ENCODE measurements around the gene CX3CL1. TPM values are rescaled to one million over a fixed set of nuclear protein-coding genes. Genes with fewer than 3 reads are reported as not detected.
A peak's percentile ranks its signal among the peaks of the same experiment; 100 is the strongest.

CX3CL1 gene
- total and polyA plus RNA-seq, 2 of the 13 experiments (the other 11 are each of a cell fraction or from before 2014, with no cell fraction given): 57.3 to 60.8 TPM

DNA sequence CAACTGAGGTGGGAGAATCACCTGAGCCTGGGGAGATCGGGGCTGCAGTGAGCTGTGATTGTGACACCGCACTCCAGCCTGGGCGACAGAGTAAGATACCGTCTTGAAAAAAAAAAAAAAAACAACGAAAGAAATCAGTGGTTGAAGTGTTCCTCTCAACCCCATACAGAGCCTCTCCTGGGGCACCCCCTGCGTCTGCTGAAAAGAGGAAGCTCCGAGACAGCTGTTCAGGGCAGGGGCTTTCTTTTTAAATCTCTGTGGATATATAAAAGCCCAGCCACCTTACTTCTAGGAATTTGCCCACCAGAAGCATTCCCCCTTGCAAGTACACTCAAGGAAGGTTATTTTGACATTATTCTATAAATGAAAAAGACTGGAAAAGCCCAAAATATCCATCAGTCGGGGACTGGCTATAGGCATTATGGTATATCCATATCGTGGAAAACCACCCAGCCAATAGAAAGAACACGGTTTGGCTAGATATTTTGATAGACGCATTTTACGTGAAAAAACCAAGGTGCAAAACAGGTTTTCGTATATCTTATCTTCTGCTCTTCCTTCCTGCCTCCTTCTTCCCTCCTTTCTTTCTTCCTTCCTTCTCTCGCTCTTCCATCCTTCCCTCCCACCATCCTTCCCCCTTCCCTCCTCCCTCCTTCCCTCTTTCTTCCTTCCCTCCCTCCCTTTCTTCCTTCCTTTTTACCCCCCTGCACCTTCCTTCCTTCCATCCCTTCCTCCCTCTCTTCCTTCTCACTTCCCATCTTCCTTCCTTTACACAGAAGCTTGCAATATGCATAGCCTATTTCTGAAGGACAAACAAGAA lies 22.9 kb upstream of the CX3CL1 start:
- intact Hi-C loops (cut with micrococcal nuclease; ENCODE audit: unreplicated experiment): no loop called here
- Histone ChIP-seq H3K9me3 (ENCODE audit: low read length) (no peaks in the 10 kb centered on the region), H3K4me2 (ENCODE audit: low read depth, low read length) (no peak overlapping the region), H4K20me1 (ENCODE audit: insufficient read depth, low read length) (no peaks in the 10 kb centered on the region), H3K27ac (ENCODE audit: extremely low read length, insufficient read depth, low read length) (no peak overlapping the region), H3K9ac (ENCODE audit: insufficient read depth, low read depth, low read length) (no peak overlapping the region), H3K36me3 (replicated peaks in 1 of 2; ENCODE audit: control insufficient read depth in 1 of 2, insufficient read depth in 2 of 2, low read length in 2 of 2) (no peaks in the 10 kb centered on the region), H3K4me1 (ENCODE audit: insufficient read depth, low read length) (peaks cover 18% of the 10 kb centered on the region), H3K27me3 (ENCODE audit: control insufficient read depth in 1 of 2, insufficient read depth in 2 of 2, low read length in 2 of 2) (peaks cover 0 to 4% of the 10 kb centered on the region in 2 experiments; a peak in 3 of 5 replicates), H3K4me3 (replicated peaks in 1 of 3; ENCODE audit: insufficient read depth in 1 of 3, low read depth in 2 of 3, low read length in 3 of 3) (no peak overlapping the region), H3K79me2 (ENCODE audit: insufficient read depth, low read length) (no peaks in the 10 kb centered on the region), H2AFZ (ENCODE audit: low read length) (no peak overlapping the region)
- ChIA-PET POLR2A (no interaction called here), CTCF (ENCODE audit: low intra/inter-chr PET ratio, low total read pairs) (no interaction called here)
- FAIRE-seq (no peak), DNase-seq (ENCODE audit: low spot score) (no peak), ATAC-seq (no peak)
- in situ Hi-C loops (cut with HindIII; ENCODE audit: extremely low pct_ligation_motif_present, low pct_unique_long_range_greater_than_20kb): no loop called here
- BruUV-seq (replicated peaks): no TSS peak
- 50% methylated on average over 14 of the region's 14 CpGs for WGBS (ENCODE audit: low lambda C conversion rate)
- TF ChIP-seq, protein P1, sequence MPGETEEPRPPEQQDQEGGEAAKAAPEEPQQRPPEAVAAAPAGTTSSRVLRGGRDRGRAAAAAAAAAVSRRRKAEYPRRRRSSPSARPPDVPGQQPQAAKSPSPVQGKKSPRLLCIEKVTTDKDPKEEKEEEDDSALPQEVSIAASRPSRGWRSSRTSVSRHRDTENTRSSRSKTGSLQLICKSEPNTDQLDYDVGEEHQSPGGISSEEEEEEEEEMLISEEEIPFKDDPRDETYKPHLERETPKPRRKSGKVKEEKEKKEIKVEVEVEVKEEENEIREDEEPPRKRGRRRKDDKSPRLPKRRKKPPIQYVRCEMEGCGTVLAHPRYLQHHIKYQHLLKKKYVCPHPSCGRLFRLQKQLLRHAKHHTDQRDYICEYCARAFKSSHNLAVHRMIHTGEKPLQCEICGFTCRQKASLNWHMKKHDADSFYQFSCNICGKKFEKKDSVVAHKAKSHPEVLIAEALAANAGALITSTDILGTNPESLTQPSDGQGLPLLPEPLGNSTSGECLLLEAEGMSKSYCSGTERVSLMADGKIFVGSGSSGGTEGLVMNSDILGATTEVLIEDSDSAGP (CRISPR knock-in tag; IDR thresholded peaks at IDR 0.05; ENCODE audit: borderline replicate concordance): no peak
- 0 out of 2 replicates have a peak, but pooled peaks have one; percentile 71 for TF ChIP-seq SOX6 (IDR thresholded peaks at IDR 0.05)
- no peak for TF ChIP-seq SOX6 (CRISPR knock-in tag; IDR thresholded peaks at IDR 0.05)
- TF ChIP-seq, protein P2, sequence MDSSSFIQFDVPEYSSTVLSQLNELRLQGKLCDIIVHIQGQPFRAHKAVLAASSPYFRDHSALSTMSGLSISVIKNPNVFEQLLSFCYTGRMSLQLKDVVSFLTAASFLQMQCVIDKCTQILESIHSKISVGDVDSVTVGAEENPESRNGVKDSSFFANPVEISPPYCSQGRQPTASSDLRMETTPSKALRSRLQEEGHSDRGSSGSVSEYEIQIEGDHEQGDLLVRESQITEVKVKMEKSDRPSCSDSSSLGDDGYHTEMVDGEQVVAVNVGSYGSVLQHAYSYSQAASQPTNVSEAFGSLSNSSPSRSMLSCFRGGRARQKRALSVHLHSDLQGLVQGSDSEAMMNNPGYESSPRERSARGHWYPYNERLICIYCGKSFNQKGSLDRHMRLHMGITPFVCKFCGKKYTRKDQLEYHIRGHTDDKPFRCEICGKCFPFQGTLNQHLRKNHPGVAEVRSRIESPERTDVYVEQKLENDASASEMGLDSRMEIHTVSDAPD (CRISPR knock-in tag; IDR thresholded peaks at IDR 0.05): no peak
- TF ChIP-seq, protein P3, sequence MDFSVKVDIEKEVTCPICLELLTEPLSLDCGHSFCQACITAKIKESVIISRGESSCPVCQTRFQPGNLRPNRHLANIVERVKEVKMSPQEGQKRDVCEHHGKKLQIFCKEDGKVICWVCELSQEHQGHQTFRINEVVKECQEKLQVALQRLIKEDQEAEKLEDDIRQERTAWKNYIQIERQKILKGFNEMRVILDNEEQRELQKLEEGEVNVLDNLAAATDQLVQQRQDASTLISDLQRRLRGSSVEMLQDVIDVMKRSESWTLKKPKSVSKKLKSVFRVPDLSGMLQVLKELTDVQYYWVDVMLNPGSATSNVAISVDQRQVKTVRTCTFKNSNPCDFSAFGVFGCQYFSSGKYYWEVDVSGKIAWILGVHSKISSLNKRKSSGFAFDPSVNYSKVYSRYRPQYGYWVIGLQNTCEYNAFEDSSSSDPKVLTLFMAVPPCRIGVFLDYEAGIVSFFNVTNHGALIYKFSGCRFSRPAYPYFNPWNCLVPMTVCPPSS (IDR thresholded peaks at IDR 0.05): 0 out of 2 replicates have a peak, but pooled peaks have one; percentile 61
- TF ChIP-seq IKZF1 (IDR thresholded peaks at IDR 0.05): peak; percentile 67; the same call in 1 of the 2 replicates
- no peak for TF ChIP-seq GTF3A (CRISPR knock-in tag; conservative IDR thresholded peaks at IDR 0.05)
- TF ChIP-seq HNRNPK (IDR thresholded peaks at IDR 0.05; ENCODE audit: low read depth, low read length, poor library complexity, severe bottlenecking): peak; percentile 79
- TF ChIP-seq, protein P4, sequence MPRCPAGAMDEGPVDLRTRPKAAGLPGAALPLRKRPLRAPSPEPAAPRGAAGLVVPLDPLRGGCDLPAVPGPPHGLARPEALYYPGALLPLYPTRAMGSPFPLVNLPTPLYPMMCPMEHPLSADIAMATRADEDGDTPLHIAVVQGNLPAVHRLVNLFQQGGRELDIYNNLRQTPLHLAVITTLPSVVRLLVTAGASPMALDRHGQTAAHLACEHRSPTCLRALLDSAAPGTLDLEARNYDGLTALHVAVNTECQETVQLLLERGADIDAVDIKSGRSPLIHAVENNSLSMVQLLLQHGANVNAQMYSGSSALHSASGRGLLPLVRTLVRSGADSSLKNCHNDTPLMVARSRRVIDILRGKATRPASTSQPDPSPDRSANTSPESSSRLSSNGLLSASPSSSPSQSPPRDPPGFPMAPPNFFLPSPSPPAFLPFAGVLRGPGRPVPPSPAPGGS (CRISPR knock-in tag; IDR thresholded peaks at IDR 0.05): no peak

All from HepG2 (cell line).